Measurements from ENCODE around the gene RAD18. TPM values are rescaled to one million over a fixed set of nuclear protein-coding genes. Genes with fewer than 3 reads are reported as not detected.

Gene RAD18
- total RNA-seq, 2 donors from 2014 or later = 45.6 to 59.0 TPM

GRCh38 chr3:8841472-8841871, 121.8 kb downstream of the RAD18 start:
- Mint-ChIP-seq H3K36me3 (ENCODE audit: low read depth) (no peaks in the 10 kb centered on the region), H3K27me3 (no peaks in the 10 kb centered on the region), H3K27ac (no peak overlapping the region), H3K4me3 (no peak overlapping the region), H3K4me1 (no peaks in the 10 kb centered on the region), H3K9me3 (no peaks in the 10 kb centered on the region)
- no peak for ATAC-seq (replicated peaks)

DNA sequence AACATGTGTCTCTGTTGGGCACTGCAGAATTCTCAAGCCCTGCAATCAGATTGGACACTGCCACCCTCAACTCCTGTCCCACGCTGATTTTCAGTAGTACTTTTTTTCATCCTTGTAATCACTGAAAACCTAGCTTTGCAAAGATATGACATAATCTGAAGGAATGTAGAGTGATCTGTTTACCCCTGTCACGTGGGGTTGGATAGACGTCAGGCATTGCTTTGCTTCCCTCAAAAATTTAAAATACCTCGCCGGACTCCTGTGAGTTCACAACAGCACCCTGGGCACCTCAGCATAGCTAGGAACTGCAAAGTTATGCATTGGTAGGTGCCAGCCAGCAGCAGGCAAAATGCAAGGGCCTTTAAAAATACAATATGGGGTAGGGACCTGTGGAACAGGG, 122.7 kb downstream of the RAD18 start:
- no peaks in the 10 kb centered on the region for H3K27me3 Mint-ChIP-seq
- H3K27ac Mint-ChIP-seq = no peak overlapping the region
- no peaks in the 10 kb centered on the region for H3K36me3 Mint-ChIP-seq (ENCODE audit: low read depth)
- no peaks in the 10 kb centered on the region for H3K4me1 Mint-ChIP-seq
- no peaks in the 10 kb centered on the region for H3K9me3 Mint-ChIP-seq
- H3K4me3 Mint-ChIP-seq = no peak overlapping the region
- ATAC-seq (replicated peaks) = no peak

DNA sequence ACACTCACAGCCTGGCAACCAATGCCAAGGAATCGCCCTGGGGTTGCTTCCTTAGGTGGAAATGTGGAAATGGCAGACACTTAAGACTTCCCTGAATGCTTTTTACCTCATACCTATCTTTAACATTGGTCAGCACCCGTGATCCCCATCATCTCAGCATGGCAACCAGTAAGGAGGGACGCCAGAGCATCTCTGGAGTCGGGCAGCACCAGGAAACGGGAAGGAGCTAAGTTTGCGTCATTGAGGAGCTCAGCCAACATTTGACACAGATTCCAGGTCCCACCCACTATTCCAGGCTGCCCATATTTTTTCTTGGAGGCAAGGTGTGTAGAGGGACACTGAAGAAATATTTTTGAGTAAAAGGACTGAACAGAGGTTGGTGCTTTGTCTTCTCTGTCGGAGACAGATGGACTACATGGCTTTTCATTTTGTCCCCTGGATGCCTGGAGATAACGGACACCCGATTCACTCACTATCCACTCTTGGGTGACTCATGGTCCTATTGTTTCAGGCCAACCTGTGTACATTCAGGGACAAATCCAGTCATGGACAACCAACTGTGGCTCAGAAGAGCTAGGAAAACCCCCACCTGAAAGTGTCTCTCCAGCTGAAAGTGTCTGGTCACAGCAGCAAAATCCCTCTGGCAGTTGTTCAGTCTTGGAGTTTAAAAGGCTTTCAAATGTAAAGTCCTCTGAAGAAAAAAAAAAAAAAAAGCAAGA, 123.5 kb downstream of the RAD18 start:
- Mint-ChIP-seq H3K4me3 (no peak overlapping the region), H3K27me3 (no peaks in the 10 kb centered on the region), H3K9me3 (no peaks in the 10 kb centered on the region), H3K36me3 (ENCODE audit: low read depth) (no peaks in the 10 kb centered on the region), H3K27ac (no peak overlapping the region), H3K4me1 (no peaks in the 10 kb centered on the region)
- no peak for ATAC-seq (replicated peaks)

DNA sequence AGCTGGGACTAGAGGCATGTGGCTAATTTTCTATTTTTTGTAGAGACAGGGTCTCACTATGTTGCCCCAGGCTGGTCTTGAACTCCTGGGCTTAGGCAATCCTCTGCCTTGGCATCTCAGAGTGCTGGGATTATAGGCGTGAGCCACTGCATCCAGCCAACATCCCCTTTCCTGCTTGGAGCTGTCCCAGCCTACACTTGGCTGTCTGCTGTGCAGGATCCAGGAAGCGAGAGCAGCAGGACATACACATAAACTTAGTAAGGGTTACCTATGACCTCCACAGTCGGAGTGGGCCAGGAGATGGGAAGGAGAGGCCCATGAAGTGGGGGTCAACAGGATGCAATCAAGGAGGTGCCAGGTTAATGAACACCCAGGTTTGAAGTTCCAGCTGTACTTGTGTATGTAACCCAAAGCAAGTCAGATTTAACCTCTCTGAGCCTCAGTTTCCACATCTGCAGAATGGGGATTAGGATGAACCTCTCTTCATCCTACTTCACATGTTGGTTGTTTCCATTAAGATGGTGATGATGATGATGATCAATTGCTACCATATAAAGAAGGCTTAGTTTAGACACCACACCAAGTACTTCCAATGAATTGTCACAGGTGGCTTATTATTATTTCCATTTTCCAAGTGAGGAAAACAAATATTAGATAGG, 124.4 kb downstream of the RAD18 start:
- Mint-ChIP-seq H3K36me3 (ENCODE audit: low read depth) (no peaks in the 10 kb centered on the region), H3K9me3 (no peaks in the 10 kb centered on the region), H3K27ac (no peak overlapping the region), H3K4me3 (no peak overlapping the region), H3K4me1 (no peaks in the 10 kb centered on the region), H3K27me3 (no peaks in the 10 kb centered on the region)
- ATAC-seq (replicated peaks) = no peak

DNA sequence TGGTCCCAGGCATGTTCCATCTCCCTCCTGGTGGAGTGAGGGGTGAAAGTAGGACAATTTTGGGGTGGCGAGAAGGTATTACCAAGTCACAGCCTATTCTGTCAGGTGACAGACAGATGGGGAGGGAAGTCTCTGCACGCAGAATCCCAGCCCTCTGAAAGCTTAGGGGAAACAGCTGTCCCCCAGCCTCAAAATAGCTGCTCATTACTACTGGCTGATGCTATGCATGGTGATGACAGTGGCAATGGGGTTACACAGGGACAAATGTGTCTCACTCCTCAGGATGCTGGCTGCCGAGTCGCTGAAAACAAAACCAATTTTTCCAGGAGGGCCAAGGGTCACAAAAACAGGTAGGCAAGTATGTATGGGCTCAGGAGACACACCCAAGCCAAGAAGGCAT, 125.0 kb downstream of the RAD18 start:
- Mint-ChIP-seq H3K36me3 (ENCODE audit: low read depth) (no peaks in the 10 kb centered on the region), H3K4me3 (no peak overlapping the region), H3K9me3 (no peaks in the 10 kb centered on the region), H3K4me1 (no peaks in the 10 kb centered on the region), H3K27me3 (no peaks in the 10 kb centered on the region), H3K27ac (no peak overlapping the region)
- no peak for ATAC-seq (replicated peaks)

DNA sequence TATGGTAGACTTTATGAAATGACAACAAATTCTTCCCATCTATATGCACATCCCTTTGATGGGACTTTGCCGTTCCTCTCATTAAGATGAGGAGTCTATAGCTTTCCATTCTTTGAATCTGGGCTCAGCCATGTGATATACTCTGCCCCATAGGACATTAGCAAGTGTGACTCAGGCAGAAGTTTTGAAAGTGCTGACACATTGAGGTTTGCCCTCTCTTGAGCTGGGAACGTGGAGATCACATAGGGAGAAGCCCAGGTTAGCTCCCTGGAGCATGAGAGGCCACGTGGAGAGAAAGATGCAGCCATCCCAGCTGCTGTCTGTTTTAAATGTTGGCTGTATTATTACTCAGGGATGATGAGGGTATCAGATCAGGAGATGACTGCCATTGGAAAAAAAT, 126.1 kb downstream of the RAD18 start:
- H3K9me3 Mint-ChIP-seq = no peaks in the 10 kb centered on the region
- H3K4me3 Mint-ChIP-seq = no peak overlapping the region
- H3K36me3 Mint-ChIP-seq (ENCODE audit: low read depth) = no peaks in the 10 kb centered on the region
- no peak for ATAC-seq (replicated peaks)
- H3K4me1 Mint-ChIP-seq = no peaks in the 10 kb centered on the region
- H3K27ac Mint-ChIP-seq = no peak overlapping the region
- H3K27me3 Mint-ChIP-seq = no peaks in the 10 kb centered on the region

- no peaks in the 10 kb centered on the region for H3K4me1 Mint-ChIP-seq
- no peak for ATAC-seq (replicated peaks)
- H3K4me3 Mint-ChIP-seq = no peak overlapping the region
- no peaks in the 10 kb centered on the region for H3K36me3 Mint-ChIP-seq (ENCODE audit: low read depth)
- no peaks in the 10 kb centered on the region for H3K27me3 Mint-ChIP-seq
- H3K9me3 Mint-ChIP-seq = no peaks in the 10 kb centered on the region
- H3K27ac Mint-ChIP-seq = no peak overlapping the region
These were observed 127.2 kb downstream of the RAD18 start for GRCh38 chr3:8836096-8836495.

DNA sequence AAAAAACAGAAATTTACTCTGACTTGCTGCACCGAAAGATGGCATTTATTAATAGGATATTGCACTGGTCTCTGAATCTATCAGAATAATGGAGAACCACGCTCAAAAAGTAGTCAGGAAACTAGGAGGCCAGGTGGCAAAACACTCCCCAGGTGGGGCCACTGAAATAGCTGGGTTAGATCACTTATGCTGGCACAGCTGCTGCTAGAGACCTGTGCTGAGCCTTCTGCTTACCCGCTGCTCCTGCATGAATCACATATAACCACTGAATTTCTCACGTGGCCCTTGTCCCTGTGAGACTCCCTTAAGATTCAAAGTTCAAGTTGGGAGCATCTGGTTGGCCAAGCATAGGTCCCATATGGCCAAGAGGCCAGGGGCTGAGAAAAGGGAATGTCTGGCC, 127.9 kb downstream of the RAD18 start:
- H3K36me3 Mint-ChIP-seq (ENCODE audit: low read depth) = no peaks in the 10 kb centered on the region
- ATAC-seq (replicated peaks) = no peak
- H3K4me3 Mint-ChIP-seq = no peak overlapping the region
- no peaks in the 10 kb centered on the region for H3K9me3 Mint-ChIP-seq
- H3K27ac Mint-ChIP-seq = no peak overlapping the region
- H3K4me1 Mint-ChIP-seq = no peaks in the 10 kb centered on the region
- H3K27me3 Mint-ChIP-seq = no peaks in the 10 kb centered on the region

DNA sequence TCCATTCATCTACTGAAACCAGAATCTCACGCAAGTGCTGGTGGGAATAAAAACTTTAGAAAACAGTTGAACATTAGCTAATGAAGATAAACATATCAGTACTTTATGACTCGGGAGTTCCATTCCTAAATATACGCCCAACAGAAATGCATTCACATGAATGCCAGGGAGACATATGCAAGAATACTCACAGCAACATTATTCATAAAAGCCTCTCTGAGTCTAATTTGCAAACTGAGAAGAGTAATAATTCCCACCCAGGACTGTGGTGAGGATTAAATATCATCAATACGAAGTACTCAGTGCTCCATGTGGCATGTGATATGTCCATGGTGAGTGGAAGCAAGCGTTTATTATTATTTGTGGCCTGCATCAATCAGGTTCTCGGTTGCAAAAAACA, 128.3 kb downstream of the RAD18 start:
- Mint-ChIP-seq H3K27me3 (no peaks in the 10 kb centered on the region), H3K27ac (no peak overlapping the region), H3K4me3 (no peak overlapping the region), H3K4me1 (no peaks in the 10 kb centered on the region), H3K9me3 (no peaks in the 10 kb centered on the region), H3K36me3 (ENCODE audit: low read depth) (no peaks in the 10 kb centered on the region)
- ATAC-seq (replicated peaks) = no peak

DNA sequence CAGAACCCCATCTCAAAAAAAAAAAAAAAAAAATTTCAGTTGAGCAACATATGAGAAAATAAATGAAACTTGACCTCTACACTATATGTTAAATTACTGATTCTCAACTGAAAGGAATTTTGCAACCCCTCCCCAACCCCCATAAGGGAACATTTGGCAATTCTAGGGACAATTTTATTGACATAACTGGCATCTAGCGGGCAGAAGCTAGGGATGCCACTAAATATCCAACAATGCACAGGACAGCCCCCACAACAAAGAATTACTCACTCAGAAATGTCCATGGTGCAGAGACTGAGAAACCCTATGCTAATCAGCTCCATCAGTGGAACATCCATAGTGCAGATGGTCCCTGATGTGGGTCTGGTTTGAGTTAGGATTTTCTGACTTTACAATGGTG, 135.6 kb downstream of the RAD18 start:
- H3K36me3 Mint-ChIP-seq (ENCODE audit: low read depth) = no peaks in the 10 kb centered on the region
- H3K4me3 Mint-ChIP-seq = no peak overlapping the region
- H3K27ac Mint-ChIP-seq = no peak overlapping the region
- ATAC-seq (replicated peaks) = no peak
- no peaks in the 10 kb centered on the region for H3K9me3 Mint-ChIP-seq
- H3K4me1 Mint-ChIP-seq = no peaks in the 10 kb centered on the region
- no peaks in the 10 kb centered on the region for H3K27me3 Mint-ChIP-seq

Other genes with a start within 250 kb of the RAD18 start
- gene CAV3, start 229.7 kb downstream of the RAD18 start, total RNA-seq = not detected
- 1 to 10 TPM; 2.1 to 3.6 TPM for gene OXTR, start 193.9 kb downstream of the RAD18 start, total RNA-seq

Measured in activated T-helper 17 cell treated with anti-CD3 and anti-CD28 coated beads, Interleukin-2, amount 50 U/mL, for 72 hours (primary cell).